Measurements from ENCODE around the gene SLC35F1.
"Not testable (repeated sequence)": the region's sequence is repeated elsewhere in the genome, so short reads cannot be mapped to it uniquely, and the experiment has no call there.

Gene SLC35F1

GRCh38 chr6:117928833-117929232 is 21.8 kb downstream of the SLC35F1 start:
- no peak for DNase-seq

DNA sequence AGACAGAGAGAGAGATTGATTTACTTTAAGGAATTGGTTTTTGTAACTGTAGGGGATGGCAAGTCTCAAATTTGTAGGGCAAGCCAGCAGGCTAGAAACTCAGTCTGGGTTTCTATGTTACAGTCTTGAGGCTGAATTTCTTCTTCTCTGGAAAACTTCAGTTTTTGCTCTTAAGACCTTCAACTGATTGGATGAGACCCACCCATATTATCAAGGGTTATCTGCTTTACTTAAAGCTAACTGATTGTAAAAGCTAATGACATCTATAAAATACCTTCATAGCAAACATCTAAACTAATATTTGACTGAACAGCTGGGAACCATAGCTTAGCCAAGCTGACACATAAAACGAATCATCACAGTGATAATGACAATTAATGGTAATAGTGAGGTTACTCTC is 22.4 kb downstream of the SLC35F1 start:
- no peak for DNase-seq

- DNase-seq: no peak
These were observed 23.6 kb downstream of the SLC35F1 start for GRCh38 chr6:117930645-117931044.

- no peak for DNase-seq
These were observed 24.9 kb downstream of the SLC35F1 start for GRCh38 chr6:117932001-117932400.

GRCh38 chr6:117932676-117933075 is 25.6 kb downstream of the SLC35F1 start:
- DNase-seq: no peak

DNA sequence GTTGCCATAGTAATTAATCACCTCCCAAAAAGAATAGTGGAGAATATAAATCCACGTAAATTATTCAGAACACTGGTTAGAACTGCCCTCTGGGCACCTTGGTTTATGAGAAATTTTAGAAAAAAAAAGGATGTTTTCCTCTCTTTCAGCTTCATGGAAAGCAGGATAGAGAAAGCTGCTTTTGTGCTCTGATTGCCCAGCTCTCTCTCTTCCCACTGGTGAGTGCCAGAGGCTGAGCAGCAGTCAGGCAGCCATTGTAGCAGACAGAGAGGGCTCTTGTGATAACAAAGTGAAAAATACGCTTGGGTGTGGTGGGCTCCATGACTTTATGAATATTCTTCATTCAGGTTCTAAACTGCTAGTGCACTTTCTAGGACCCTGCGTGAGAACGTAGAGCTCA is 26.4 kb downstream of the SLC35F1 start:
- DNase-seq: no peak

DNA sequence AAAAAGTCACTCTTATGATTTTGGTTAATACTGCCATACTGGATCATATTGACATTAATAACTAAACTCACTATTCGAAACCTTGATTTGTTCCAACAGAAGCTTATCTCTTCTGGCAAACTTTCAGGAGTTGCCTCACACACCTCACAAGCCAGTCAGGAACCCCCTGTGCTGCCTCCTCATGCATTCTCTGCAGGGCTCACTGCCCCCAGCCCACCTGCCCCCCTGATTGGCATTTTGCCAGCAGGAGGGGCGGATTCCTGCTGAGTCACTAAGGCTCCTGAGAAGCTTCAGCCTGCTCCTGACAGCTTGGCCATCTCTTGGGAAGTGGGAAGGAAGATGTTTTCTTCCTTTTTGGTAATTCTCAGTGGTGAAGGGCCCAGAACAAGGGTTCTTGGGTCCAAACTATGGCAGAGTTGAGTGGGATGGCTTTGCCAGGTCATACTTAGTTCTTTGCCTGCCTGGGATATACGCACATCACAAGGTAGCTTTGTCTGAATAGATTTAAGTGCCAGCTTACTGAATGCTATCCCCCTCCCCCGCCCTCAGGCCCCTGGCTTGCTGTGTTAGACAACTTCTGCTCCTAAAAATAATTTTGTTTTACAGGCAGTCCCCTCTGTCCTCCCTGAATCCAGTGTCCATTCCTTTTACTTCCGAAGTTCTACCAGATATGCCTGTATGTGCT is 31.4 kb downstream of the SLC35F1 start:
- no peak for DNase-seq

DNA sequence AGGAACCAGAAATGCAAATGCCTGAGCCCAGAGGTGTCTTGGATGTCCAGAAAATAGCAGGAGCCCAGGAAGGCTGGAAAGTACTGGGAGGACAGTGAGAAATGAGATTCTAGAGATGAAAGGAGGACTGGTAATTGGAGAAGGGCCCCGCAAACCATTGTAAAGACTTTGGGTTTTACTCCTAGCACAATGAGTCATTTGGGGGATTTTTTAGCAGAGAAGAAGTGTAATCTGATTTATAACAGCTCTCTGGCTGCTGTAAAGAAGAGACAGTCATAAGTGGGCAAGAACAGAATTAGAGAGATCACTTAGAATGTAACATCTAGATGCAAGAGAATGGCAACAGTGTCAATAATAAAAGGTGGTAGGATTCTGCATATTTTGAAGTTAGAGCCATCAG is 40.2 kb downstream of the SLC35F1 start:
- no peak for DNase-seq

DNA sequence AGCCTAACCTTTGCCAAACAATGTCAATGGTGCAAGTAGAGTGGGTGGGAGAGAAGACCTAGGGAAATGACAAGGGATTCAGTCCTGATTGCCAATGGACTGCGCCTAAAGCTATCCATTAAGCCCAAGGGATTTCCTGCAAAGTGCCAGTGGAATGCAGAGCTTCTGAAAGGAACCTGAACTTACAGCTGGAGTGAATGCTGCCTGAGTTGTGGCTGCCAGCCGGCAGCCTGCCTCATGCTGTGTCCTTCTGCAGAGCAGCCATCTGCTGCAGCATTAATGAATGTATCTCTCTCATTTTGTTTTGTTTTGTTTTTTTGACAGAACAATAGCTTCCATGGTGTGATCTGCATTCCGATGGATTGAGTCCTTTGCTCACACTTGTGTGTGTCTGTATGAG is 44.7 kb downstream of the SLC35F1 start:
- DNase-seq: no peak

DNA sequence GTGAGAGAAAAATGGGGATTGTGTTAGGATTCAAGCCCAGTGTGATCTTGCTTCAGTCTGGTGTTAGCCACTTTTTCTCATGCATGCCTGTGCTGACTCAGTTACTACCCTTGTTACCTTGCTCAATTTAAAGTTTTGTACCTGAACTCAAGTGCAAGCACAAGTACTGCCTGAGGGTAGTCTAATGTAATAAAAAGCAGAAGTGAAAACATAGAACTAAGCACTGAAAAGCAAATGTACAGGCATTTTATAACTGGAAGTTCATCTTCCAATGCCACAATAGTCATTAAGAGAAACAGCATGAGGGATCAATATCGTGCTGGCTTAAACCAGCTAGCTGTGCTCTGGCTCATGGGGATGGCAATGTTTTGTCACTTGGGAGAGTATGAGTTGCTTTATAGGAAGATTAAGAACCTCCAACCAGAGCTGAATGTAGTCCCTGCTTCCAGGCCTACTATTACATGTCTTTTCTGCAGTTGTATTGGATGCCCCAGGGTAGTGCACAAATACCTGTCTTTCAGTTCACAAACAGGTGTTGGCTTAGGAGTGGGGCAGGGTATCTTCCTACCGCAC is 48.7 kb downstream of the SLC35F1 start:
- no peak for DNase-seq

- no peak for DNase-seq
These were observed 49.3 kb downstream of the SLC35F1 start for GRCh38 chr6:117956386-117956785.

GRCh38 chr6:117958536-117958935 is 51.5 kb downstream of the SLC35F1 start:
- no peak for DNase-seq

GRCh38 chr6:117960877-117961276 is 53.8 kb downstream of the SLC35F1 start:
- DNase-seq: no peak

- no peak for DNase-seq
These were observed 54.2 kb downstream of the SLC35F1 start for GRCh38 chr6:117961301-117961700.

- DNase-seq: not testable (repeated sequence)
These were observed 58.7 kb downstream of the SLC35F1 start for GRCh38 chr6:117965763-117966162.

GRCh38 chr6:117971637-117972036 is 64.6 kb downstream of the SLC35F1 start:
- no peak for DNase-seq

DNA sequence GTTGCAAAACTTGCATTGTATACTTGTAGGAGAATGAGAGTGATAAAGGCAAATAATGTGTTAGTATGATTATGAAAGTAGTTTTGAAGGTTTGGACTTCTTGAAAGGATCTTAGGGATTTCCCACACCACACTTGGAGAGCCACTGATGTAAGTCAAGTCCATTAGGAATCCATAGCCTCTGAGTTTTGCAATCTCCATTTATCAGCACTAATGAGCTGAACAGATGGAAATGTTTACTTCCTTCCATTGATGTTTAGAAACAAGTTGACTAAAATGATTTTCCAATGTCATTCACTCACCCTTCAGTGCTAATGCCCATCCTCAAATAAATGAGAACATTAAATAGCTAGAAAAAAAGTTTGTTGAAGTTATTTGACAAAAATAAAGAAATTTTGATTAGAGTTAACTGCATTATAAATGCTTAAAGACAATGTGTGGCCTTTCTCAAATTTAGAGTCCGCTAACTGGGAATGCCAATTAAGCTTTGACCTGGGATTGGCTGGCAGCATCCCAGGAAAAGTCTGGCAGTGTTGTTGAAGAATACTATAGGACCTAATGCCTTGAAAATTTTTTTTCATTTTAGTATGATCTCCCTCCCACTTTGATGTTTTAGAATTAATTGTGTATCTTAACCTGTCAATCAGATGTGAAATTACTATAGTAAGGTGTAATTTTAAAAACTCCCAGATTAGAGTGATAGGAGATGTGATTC is 68.0 kb downstream of the SLC35F1 start:
- DNase-seq: no peak

DNA sequence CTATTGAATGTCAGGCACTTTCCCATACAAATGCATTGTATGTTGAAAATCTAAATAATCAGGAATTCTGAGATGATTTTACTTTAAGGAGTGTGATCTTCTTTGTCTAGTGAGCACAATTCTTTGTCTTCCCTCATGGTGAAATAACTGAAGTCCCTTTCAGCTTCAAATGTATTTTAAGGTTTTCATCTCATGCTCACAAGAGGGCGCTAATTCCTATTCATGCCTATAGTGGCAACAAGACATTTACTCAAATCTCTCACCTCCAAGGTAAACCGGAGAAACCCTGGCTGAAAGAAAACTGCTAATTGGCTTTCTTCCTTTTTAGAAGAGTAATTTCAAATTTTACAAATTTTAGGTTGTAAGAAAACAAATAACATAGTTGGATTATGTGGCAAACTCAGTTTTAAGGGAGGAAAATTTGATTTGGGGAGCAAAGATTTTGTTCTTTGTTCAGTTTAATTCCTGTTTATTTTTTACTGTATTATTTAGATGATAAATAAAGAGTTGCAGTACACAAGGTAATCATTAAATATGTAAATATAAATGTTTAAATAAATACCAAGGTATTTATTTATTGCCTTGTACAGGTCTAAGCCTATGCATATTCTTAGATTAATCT is 69.1 kb downstream of the SLC35F1 start:
- DNase-seq: peak; percentile 31

- DNase-seq: no peak
These were observed 78.9 kb downstream of the SLC35F1 start for GRCh38 chr6:117985916-117986315.

- no peak for DNase-seq
These were observed 79.3 kb downstream of the SLC35F1 start for GRCh38 chr6:117986396-117986795.

- DNase-seq: no peak
These were observed 82.0 kb downstream of the SLC35F1 start for GRCh38 chr6:117989086-117989485.

- DNase-seq: no peak
These were observed 83.1 kb downstream of the SLC35F1 start for GRCh38 chr6:117990151-117990550.

GRCh38 chr6:117992856-117993255 is 85.8 kb downstream of the SLC35F1 start:
- no peak for DNase-seq

DNA sequence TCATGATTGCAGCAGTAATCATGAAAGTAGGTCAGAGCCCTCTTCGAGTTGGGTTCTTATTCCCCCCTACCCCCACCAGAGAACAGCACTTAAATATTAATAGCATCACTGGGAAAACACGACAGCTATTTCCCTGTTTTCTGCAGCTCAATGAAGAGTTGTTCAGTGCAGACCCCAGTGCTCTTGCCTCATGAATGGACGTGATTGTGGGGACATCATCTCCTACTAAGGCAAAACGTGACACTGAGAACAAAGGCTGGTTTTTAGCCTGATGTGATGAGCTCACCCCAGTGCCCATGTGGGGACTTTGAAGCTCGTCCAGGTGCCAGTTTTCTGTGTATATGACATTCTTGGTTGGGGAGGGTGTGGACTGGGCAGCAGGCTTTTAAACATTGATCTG is 105.9 kb downstream of the SLC35F1 start:
- DNase-seq: no peak
